WI38 (cell line): ENCODE data around the gene KIN.
"Not testable (repeated sequence)": the region's sequence is repeated elsewhere in the genome, so short reads cannot be mapped to it uniquely, and the experiment has no call there.

Experiments
- H3K4me3 ChIP-seq: 2 replicates; pipeline ENCODE4 v1.5.1; 2011; ENCODE audit warnings: low read depth, mild to moderate bottlenecking, control low read depth, low read length
- TF ChIP-seq, protein P1 (sequence below): IDR thresholded peaks from 2 replicates; pipeline ENCODE4 v1.5.1; 2012; ENCODE audit warnings: low read depth, mild to moderate bottlenecking, control low read depth, low read length

KIN gene

DNA sequence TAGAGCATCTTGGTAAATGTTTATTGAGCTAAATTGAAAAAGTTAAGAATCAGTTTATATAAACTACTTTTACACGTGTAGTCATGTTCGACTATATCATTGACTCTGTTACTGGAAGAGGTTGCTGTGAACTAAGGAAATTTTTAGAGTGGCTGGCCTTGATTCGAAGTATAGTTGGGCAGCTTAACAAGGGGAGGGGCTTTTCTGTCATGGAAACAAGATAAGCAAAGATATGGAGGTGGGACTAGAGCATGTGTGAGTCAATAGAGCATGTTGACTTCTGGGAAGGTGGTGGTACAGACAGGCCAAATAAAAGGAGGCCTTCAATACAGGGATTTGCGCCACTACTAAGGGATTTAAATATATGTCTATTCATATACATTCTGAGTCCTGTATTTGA, 7.8 kb upstream of the KIN start:
- TF ChIP-seq, protein P1, sequence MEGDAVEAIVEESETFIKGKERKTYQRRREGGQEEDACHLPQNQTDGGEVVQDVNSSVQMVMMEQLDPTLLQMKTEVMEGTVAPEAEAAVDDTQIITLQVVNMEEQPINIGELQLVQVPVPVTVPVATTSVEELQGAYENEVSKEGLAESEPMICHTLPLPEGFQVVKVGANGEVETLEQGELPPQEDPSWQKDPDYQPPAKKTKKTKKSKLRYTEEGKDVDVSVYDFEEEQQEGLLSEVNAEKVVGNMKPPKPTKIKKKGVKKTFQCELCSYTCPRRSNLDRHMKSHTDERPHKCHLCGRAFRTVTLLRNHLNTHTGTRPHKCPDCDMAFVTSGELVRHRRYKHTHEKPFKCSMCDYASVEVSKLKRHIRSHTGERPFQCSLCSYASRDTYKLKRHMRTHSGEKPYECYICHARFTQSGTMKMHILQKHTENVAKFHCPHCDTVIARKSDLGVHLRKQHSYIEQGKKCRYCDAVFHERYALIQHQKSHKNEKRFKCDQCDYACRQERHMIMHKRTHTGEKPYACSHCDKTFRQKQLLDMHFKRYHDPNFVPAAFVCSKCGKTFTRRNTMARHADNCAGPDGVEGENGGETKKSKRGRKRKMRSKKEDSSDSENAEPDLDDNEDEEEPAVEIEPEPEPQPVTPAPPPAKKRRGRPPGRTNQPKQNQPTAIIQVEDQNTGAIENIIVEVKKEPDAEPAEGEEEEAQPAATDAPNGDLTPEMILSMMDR, result no peak
- no peak overlapping the region for H3K4me3 ChIP-seq

DNA sequence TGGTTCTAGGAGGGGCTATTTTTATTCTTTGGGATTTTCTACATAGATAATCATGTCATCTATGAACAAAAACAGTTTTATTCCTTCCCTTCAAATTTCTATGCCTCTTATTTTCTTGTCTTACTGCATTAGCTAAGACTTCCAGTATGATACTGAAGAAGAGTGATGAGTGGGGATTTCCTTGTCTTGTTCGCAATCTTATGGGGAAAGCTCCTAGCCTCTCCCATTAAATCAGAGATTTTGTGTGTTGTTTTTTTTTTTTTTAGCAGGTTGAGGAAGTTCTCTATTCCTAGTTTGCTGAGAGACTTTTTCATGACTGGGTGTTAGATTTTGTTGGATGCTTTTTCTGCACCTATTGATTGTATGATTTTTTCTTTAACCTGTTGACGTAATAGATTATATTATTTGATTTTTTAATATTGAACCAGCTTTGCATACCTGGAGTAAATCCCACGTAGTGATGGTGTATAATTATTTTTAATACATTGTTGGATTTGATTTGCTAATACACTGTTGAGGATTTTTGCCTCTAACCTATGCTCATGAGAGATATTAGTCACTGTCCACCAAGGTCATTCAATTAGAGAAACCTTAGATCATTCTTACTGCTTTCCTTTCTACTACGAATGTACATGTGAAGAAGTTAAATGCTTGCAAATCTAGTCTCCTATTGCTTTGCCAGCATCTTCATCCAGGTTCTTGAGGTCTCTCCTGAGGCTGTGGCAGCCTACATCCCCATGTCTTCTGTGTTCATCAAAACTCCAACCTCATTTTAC, 6.6 kb upstream of the KIN start:
- TF ChIP-seq, protein P1, result no peak
- no peak overlapping the region for H3K4me3 ChIP-seq

DNA sequence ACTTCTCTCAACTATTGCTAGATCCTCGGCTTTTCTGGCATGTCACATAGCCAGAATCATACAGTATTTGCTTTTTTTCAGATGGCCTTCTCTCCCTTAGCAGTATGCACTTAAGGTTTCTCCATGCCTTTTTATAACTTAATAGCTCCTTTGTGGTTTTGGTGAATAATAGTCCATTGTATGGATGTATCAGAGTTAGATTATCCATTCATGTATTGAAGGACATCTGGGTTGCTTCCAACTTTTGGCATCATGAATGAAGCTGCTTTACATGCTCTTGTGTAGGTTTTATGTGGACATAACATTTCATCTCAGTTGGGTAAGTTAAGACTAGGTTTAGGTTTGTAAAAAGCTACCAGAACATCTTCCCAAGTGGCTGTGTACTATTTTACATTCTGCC, 4.7 kb upstream of the KIN start:
- TF ChIP-seq, protein P1, result no peak
- H3K4me3 ChIP-seq, result no peak overlapping the region

DNA sequence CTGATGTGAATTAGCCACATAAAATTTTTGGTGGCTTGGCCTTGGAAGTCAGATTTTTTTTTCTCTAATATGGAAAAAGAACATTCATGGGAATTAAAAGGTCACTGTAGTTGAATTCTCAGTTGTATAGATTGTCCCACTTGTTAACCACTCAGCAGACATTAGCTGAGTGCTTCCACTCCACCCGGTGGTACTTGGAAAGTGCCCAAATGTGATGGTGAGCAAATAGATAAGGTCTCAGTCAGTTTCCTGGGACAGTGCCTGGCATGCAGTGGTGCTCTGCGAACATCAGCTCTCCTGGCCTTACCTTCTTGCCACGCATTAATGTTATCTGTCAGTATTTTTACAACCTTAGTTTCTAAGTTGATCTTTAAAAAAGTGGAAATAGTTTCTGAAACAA, 1.6 kb upstream of the KIN start:
- H3K4me3 ChIP-seq, result peak overlapping the region; percentile 97

DNA sequence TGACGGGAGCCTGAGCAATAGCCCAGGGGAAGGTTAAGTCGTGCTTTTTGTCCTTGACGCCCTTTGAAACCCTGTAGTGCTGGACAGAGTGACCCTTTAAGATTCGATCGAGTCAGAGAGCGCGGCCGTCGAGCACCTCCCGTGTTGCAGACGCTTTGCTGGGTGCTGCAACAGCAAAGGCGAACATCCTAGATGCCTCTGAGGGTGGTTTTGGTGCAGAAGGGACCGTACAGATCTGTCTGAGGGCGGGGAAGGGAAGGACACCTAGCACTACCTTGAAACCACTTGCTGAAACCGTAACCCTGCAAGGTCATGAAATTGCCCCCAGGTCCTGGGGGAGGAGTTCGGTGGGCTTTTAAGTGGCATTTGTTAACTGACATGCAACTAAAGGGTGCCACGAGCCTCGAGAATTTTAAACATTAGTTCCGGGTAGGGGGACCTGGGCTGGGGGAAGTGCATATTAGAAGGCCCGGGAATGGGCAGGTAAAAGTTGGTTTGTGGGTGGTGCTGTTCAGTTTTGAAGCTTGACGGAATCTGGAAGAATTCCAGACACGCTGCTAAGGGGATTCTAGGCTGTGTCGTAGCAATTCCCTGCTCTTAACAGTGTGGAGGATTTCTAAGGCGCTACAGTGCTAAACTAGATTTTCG, 970 bp upstream of the KIN start:
- peak overlapping the region; percentile 97 for H3K4me3 ChIP-seq
- TF ChIP-seq, protein P1, result no peak

More for the DNA sequence above, 1.6 kb upstream of the KIN start:
- TF ChIP-seq, protein P1, result no peak

DNA sequence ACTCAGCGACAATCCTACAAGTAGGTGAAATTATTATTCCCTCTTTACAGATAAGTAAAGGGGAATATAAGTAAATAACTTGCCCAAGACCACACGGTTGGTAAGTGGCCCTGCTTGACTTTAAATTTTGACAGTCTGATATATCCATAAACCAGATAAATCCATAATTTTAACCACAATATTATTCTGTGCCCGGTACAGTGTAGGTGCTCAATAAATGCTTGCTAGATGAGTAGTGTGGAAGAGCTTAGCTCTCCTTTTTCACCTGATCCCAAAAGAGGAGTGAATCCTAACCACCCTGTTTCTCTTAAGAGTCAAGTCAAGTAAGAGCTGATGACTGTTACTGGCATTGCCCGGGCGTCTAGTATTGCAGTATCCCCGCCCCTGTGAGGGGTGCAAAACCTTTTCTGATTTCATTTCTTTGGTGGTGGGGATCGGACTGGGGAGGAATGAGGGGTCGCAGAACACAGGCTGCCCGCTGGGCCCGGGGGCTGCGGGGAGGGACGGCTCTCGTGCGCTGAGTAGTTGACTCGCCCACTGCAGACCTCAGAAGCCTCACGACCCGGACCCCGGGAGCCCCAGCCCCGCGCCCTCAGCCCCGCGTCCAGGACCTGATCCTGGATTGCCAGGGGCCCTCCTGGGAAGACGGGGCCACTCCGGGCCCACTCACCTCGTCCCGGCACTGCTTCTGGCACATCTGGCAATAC, 490 bp downstream of the KIN start:
- TF ChIP-seq, protein P1, result no peak
- H3K4me3 ChIP-seq, result peak overlapping the region; percentile 97

DNA sequence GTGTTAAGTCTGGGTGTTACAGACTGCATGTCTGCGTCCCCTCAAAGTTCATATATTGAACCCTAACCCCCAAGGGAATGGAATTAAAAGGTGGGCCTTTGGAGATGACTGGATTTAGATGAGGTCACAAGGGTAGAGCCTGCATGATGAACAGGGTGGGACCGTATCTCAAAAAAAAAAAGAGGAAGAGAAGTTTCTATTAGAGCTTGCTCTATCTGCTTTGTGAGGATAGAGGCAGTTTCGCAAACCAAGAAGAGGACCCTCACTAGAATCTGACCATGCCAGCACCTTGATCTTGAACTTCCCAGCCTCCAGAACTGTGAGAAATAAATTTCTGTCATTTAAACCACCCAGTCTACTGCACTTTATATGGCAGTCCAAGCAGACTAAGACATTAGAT, 1.4 kb downstream of the KIN start:
- TF ChIP-seq, protein P1, result no peak
- H3K4me3 ChIP-seq, result peak overlapping the region; percentile 97

DNA sequence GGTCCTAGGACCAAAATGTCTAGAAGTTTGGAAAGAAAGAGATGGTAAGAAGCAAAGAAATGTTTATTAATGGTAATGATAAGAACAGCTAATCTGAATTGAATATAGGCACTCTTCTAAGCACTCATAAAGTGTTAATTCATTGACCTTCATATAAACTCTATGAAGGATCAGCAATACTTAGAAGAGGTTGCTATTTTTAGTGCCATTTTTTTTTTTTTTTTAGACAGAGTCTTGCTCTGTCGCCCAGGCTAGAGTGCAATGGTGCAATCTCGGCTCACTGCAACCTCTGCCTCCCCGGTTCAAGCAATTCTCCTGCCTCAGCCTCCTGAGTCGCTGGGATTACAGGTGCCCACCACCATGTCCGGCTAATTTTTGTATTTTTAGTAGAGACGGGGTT, 5.6 kb downstream of the KIN start:
- H3K4me3 ChIP-seq, result not testable (repeated sequence)
